ENCODE measurements around the gene TREML1. TPM values are rescaled to one million over a fixed set of nuclear protein-coding genes. Genes with fewer than 3 reads are reported as not detected.
A peak's percentile ranks its signal among the peaks of the same experiment; 100 is the strongest.
"Not testable (repeated sequence)": the region's sequence is repeated elsewhere in the genome, so short reads cannot be mapped to it uniquely, and the experiment has no call there.

The TREML1 gene
- total RNA-seq = 1.1 TPM

- DNase-seq (ENCODE audit: low read depth in 2 of 3, low spot score in 2 of 3) = peak in 1 of 3 donors; percentile 9
Observed at GRCh38 chr6:41153992-41154625, at the start of gene TREML1. TREML1 (minus strand) TSS chr6:41154347; CDS start chr6:41154288, 59 bp downstream.

GRCh38 chr6:41201764-41202173, 47.6 kb upstream of the TREML1 start:
- peak in 2 of 3 donors; percentile 79 to 88 for DNase-seq (ENCODE audit: low read depth in 2 of 3, low spot score in 2 of 3)

DNA sequence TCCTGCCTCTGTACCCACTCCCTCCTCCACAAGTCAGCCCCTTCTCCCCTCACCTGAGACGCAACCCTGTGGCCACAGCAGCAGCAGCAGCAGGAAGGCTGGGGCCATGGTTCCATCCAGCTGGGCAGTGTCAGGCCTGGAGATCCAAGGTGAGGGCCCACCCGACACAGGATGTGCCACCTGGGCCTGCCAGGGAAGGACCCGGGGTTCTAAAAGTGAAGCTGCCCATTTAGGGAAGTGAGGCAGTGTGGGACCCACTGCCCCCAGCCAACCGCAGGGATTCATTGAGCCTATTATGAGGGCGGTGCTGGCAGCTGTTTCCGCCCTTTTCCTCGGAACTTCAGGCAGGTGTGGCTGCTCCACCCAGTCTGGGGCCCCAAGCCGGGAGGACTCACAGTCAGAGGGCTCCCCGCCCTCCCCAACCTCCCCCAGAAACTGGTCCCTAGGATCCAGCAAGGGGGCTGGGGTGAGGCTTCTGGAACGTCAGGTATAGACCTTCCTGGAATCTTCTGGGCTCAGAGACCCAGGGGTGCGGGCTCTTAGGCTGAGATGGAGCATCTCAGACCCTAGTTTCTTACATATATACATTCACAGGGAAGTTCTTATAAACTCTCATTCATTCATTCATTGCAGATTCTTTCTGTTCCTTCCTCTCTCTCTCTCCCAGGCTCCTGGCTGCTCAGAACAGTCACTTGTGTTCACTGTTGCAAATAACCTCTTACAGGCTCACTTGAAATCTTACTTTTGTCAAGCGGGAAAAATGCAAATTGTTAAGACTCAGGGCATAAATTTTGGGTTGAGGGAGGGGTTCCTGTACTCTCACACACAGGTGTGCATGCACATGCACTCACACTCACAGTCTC, 47.0 kb upstream of the TREML1 start, which contains the start of gene TREML2:
TSS of gene TREML2 (minus strand) at position 249 of the 863 bp plus-strand sequence. CDS start at position 108, 141 bp downstream.
- DNase-seq (ENCODE audit: low read depth in 2 of 3, low spot score in 2 of 3) = peak; percentile 21 to 89 (median 76)

DNA sequence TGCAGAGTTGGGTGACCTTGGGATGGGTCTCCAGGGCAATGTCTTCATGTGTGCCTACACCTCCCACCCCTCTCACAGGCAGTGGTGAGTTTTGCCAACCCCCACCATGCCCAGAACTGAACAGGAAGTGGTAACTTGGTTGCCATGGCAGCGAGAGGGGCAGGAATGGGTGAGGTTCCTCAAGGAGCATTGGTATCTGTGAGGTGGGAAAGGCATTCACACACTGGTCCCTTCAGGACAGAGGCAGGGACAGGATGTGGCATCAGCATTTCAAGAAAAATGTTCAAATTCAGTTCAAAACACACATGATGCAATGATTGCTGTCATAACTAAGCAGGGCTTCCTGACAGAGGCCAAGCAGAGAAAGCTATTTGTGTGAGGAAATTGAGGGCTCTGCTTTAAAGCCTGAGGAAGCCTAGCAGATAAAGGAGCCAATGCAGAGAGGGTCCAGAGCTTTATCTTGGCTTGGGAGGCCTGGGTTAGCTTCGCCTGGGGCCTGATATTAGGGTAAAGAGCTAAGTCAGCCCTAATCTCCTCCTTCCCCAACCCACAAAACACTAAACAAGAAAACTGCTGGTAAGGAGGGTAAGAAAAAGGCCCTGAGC, 46.3 kb upstream of the TREML1 start:
- peak; percentile 33 to 83 (median 73) for DNase-seq (ENCODE audit: low read depth in 2 of 3, low spot score in 2 of 3)

- DNase-seq (ENCODE audit: low read depth in 2 of 3, low spot score in 2 of 3) = peak in 2 of 3 donors; percentile 29 to 31
Observed at GRCh38 chr6:41199552-41200246, 45.6 kb upstream of the TREML1 start.

DNA sequence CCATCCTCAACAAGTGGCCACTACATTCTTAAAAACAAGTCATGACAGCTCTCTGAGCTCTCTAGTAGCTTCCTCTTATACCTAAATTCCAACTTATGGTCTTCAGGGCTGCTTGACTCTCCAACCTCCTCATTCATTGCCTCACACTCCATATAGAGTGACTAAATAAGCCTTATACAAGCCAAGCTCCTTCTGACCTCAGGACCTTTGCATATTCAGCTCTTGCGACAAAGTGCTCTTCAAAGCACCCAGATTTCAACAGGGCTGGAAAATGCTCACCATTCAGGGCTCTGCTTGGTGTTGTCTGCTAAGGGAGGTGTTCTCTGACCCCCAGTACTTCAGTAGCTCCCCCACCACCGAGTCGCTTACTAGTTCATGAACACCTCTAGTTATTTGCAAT, 43.1 kb upstream of the TREML1 start:
- DNase-seq (ENCODE audit: low read depth in 2 of 3, low spot score in 2 of 3) = no peak

DNA sequence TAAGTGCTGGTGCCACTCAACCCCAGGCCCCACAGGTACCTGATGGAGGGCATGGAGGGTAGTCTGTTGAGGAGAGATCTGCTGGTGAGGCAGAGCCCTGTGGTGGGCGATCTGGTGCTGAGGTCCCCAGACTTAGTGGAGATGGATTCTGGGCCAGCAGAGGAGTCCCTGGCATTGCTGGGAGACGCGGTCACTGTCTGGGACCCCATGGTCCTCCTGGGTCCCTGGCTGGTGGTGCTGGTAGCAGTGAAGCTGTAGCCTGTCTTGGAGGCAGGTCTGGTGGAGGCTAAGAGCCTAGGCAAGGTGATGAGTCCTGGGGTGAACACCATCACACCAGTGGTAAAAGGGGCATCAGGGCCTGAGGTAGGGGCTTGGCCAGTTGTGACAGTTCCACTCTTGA, 40.2 kb upstream of the TREML1 start:
- no peak for DNase-seq (ENCODE audit: low read depth in 2 of 3, low spot score in 2 of 3)

DNA sequence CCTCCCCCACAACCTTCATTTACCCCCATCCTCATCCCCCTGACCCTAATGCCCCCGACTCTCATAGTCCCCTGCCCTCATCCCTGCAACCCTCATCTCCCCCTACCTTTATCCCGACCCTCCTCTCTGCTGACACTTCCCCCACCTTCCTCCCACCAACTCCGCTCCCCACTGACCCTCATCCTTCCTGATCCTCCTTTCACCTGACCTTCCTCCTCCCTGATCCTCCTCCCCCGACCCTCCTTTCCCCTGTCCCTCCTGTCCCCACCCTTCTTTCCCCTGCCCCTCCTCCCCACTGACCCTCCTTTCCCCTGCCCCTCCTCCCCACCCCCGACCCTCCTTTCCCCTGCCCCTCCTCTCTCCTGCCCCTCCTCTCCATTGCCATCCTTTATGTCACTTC, 39.7 kb upstream of the TREML1 start:
- DNase-seq (ENCODE audit: low read depth in 2 of 3, low spot score in 2 of 3) = no peak

GRCh38 chr6:41193171-41193734, 39.1 kb upstream of the TREML1 start:
- no peak for DNase-seq (ENCODE audit: low read depth in 2 of 3, low spot score in 2 of 3)

- peak in 2 of 3 donors; percentile 19 to 41 for DNase-seq (ENCODE audit: low read depth in 2 of 3, low spot score in 2 of 3)
Observed at GRCh38 chr6:41191569-41191968, 37.4 kb upstream of the TREML1 start.

GRCh38 chr6:41190791-41191190, 36.6 kb upstream of the TREML1 start:
- DNase-seq (ENCODE audit: low read depth in 2 of 3, low spot score in 2 of 3) = no peak

GRCh38 chr6:41189967-41190366, 35.8 kb upstream of the TREML1 start:
- no peak for DNase-seq (ENCODE audit: low read depth in 2 of 3, low spot score in 2 of 3)

- DNase-seq (ENCODE audit: low read depth in 2 of 3, low spot score in 2 of 3) = not testable (repeated sequence)
Observed at GRCh38 chr6:41189046-41189445, 34.9 kb upstream of the TREML1 start.

GRCh38 chr6:41187924-41188886, 34.1 kb upstream of the TREML1 start:
- DNase-seq (ENCODE audit: low read depth in 2 of 3, low spot score in 2 of 3) = no peak

GRCh38 chr6:41186031-41186562, 31.9 kb upstream of the TREML1 start:
- DNase-seq (ENCODE audit: low read depth in 2 of 3, low spot score in 2 of 3) = no peak

GRCh38 chr6:41184761-41185160, 30.6 kb upstream of the TREML1 start:
- no peak for DNase-seq (ENCODE audit: low read depth in 2 of 3, low spot score in 2 of 3)

- DNase-seq (ENCODE audit: low read depth in 2 of 3, low spot score in 2 of 3) = peak; percentile 21 to 87 (median 75)
Observed at GRCh38 chr6:41182069-41183034, 28.2 kb upstream of the TREML1 start.

- DNase-seq (ENCODE audit: low read depth in 2 of 3, low spot score in 2 of 3) = no peak
Observed at GRCh38 chr6:41181566-41181965, 27.4 kb upstream of the TREML1 start.

Measured in hematopoietic multipotent progenitor cell (in vitro differentiated cells).